GM12878 (cell line): Measurements from ENCODE around the gene CHMP4B. TPM values are rescaled to one million over a fixed set of nuclear protein-coding genes. Genes with fewer than 3 reads are reported as not detected.

Experiments used
- ATAC-seq: fragments of 200-7000 bp; cut with Tn5 transposase; 3 replicates; pipeline ENCODE4 v1.9.1; 2020; ENCODE audit warnings: mild to moderate bottlenecking, moderate library complexity
- BruUV-seq: library from RNA; stranded (reverse); fragments of 400-500 nt; replicated peaks from 2 replicates; lab custom pipeline; 2021; lab: Mats Ljungman, UMichigan
- CTCF ChIA-PET: fragments of 300-600 bp; sonication (Branson Sonifier 250); formaldehyde crosslinking; extraction: SDS; loops from one replicate; lab custom pipeline; 2021; ENCODE audit warnings: inconsistent platforms; lab: Yijun Ruan, JAX
- POLR2A ChIA-PET: fragments of 350-600 bp; formaldehyde crosslinking; extraction: SDS; loops from one replicate; lab custom pipeline; 2021; ENCODE audit warnings: inconsistent platforms; lab: Charles Lee
- RAD21 ChIA-PET: fragments of 300-600 bp; sonication (Branson Sonifier 250); formaldehyde crosslinking; loops from one replicate; lab custom pipeline; 2023; ENCODE audit warnings: antibody characterized with exemption; ENCODE audit not compliant: unreplicated experiment; lab: Charles Lee
- SMC1A ChIA-PET: fragments of 300-600 bp; sonication (Branson Sonifier 250); formaldehyde crosslinking; loops from one replicate; lab custom pipeline; 2023; ENCODE audit not compliant: unreplicated experiment, uncharacterized antibody; lab: Charles Lee
- DNase-seq: peaks from one replicate; pipeline ENCODE4 v3.0.0-alpha.2; 2011; ENCODE audit warnings: low read depth, low spot score
- FAIRE-seq: peaks from 3 replicates; lab custom pipeline; 2011; peaks lifted over from hg19 to GRCh38; lab: Jason Lieb, UNC
- H2AFZ ChIP-seq: 2 replicates; pipeline ENCODE4 v1.6.0; 2011; ENCODE audit warnings: low read depth, low read length, control low read depth; ENCODE audit not compliant: control insufficient read depth
- H3K27ac ChIP-seq: 2 replicates; pipeline ENCODE4 v1.5.1; 2011; ENCODE audit warnings: control low read depth; ENCODE audit not compliant: control insufficient read depth, insufficient read depth
- H3K27me3 ChIP-seq, 2 experiments: replicated peaks in 1 of 2; 2 replicates each; pipeline versions ENCODE4 v1.6.0 to v1.6.1; 2011; ENCODE audit warnings: low read length in 1 of 2; ENCODE audit not compliant: control insufficient read depth in 2 of 2, insufficient read depth in 2 of 2
- H3K36me3 ChIP-seq, 2 experiments: 2 replicates each; pipeline ENCODE4 v1.5.1; 2011; ENCODE audit warnings: low read length in 1 of 2; ENCODE audit not compliant: control insufficient read depth in 2 of 2, insufficient read depth in 2 of 2
- H3K4me1 ChIP-seq: 2 replicates; pipeline ENCODE4 v1.6.1; 2011; ENCODE audit warnings: mild to moderate bottlenecking, low read length, moderate library complexity, mixed read lengths; ENCODE audit not compliant: control insufficient read depth, insufficient read depth
- H3K4me2 ChIP-seq: 2 replicates; pipeline ENCODE4 v1.6.0; 2011; ENCODE audit warnings: control low read depth; ENCODE audit not compliant: control insufficient read depth, insufficient read depth
- H3K4me3 ChIP-seq: fragments of 200-600 bp; sonication (generic); 2 replicates; pipeline ENCODE4 v1.5.1; 2016
- H3K79me2 ChIP-seq: 2 replicates; pipeline ENCODE4 v1.6.0; 2011; ENCODE audit warnings: low read length; ENCODE audit not compliant: control insufficient read depth, insufficient read depth
- H3K9ac ChIP-seq: 2 replicates; pipeline ENCODE4 v1.8.0; 2011; ENCODE audit warnings: low read length, control low read depth, mixed read lengths; ENCODE audit not compliant: control insufficient read depth, insufficient read depth
- H3K9me3 ChIP-seq: replicated peaks from 3 replicates; pipeline ENCODE4 v1.5.1; 2011; ENCODE audit warnings: mild to moderate bottlenecking, low read length; ENCODE audit not compliant: control insufficient read depth, insufficient read depth
- H4K20me1 ChIP-seq: 2 replicates; pipeline ENCODE4 v1.6.0; 2011; ENCODE audit not compliant: control insufficient read depth, insufficient read depth
- CBX5 ChIP-seq: sonication (generic); IDR thresholded peaks from 2 replicates; pipeline ENCODE4 v1.6.1; 2016; ENCODE audit warnings: low read depth, moderate library complexity, mild to moderate bottlenecking, inconsistent platforms
- IKZF1 ChIP-seq: fragments of 450-650 bp; conservative IDR thresholded peaks from 2 replicates; pipeline ENCODE4 v1.6.1; 2017; ENCODE audit warnings: antibody characterized with exemption, mild to moderate bottlenecking
- IRF4 ChIP-seq: IDR thresholded peaks from 2 replicates; pipeline ENCODE4 v1.6.1; 2011; ENCODE audit warnings: low read depth, low read length
- JUND ChIP-seq: IDR thresholded peaks from 2 replicates; pipeline ENCODE4 v1.6.1; 2012; ENCODE audit warnings: low read depth, mild to moderate bottlenecking, low read length, improper control_type of control experiment, moderate library complexity
- MYB ChIP-seq: fragments of 150-350 bp; IDR thresholded peaks from 2 replicates; pipeline ENCODE4 v1.6.1; 2014; ENCODE audit warnings: mild to moderate bottlenecking, low read depth, low read length, borderline replicate concordance
- RELB ChIP-seq: fragments of 450-650 bp; IDR thresholded peaks from 2 replicates; pipeline ENCODE4 v1.6.1; 2017; ENCODE audit warnings: low read depth, mild to moderate bottlenecking, moderate library complexity
- SIX5 ChIP-seq: IDR thresholded peaks from 2 replicates; pipeline ENCODE4 v1.6.1; 2011; ENCODE audit warnings: mild to moderate bottlenecking, low read depth, low read length, moderate library complexity; ENCODE audit not compliant: severe bottlenecking
- ZNF274 ChIP-seq: IDR thresholded peaks from one replicate; pipeline ENCODE4 v1.8.0; 2011; ENCODE audit not compliant: insufficient read length, insufficient read depth
- WGBS: methylation state at CpG from one replicate; pipeline ENCODE4 v1.1.6; 2016; ENCODE audit warnings: low lambda C conversion rate; ENCODE audit not compliant: insufficient replicate concordance, insufficient coverage; ENCODE audit errors: missing lambda C conversion rate; 5-methylcytosine and 5-hydroxymethylcytosine counted together
- in situ Hi-C: fragments of 300-500 bp; cut with MboI; formaldehyde crosslinking; loops from 9 replicates; pipeline ENCODE4 v1.14.3; 2018; ENCODE audit warnings: mixed read lengths
- intact Hi-C: fragments of 100-400 bp; cut with micrococcal nuclease; formaldehyde crosslinking; loops from one replicate; pipeline ENCODE4 v1.14.2; 2022; ENCODE audit not compliant: unreplicated experiment
- polyA plus RNA-seq, 11 experiments: library from polyadenylated mRNA; depleted of rRNA in 4 of 11; unstranded in 6 of 11; stranded (reverse) in 5 of 11; fragments of >200 nt; fragmentation: Nextera tagmentation in 4 of 11; fragmentation: Illumina TruSeq in 1 of 11; extraction: Ambion mirVana in 4 of 11; extraction: Trizol in 1 of 11; gene quantifications; 1 replicate in 1 of 11; 2 replicates in 10 of 11; pipeline versions ENCODE4 v1.2.1 to v1.2.3, GENCODE V29; 2011 to 2016; ENCODE audit warnings: inconsistent platforms in 2 of 11, missing spikeins in 2 of 11, low read depth in 1 of 11
- total RNA-seq, 4 experiments: library from RNA; depleted of rRNA in 3 of 4; stranded (reverse); fragments of >200 nt in 3 of 4; fragmentation: Illumina TruSeq in 1 of 4; extraction: Trizol in 1 of 4; gene quantifications; 2 replicates each; pipeline versions ENCODE4 v1.2.1 to v1.2.3, GENCODE V29; 2013 to 2021

Gene CHMP4B
- total and polyA plus RNA-seq, 10 of the 15 experiments (the other 5 are each of a cell fraction or from before 2014, with no cell fraction given): 4.2 to 118 (median 49.6) TPM

- TF ChIP-seq RELB (no peak), SIX5 (no peak), CBX5 (no peak), ZNF274 (no peak), MYB (no peak)
Observed at GRCh38 chr20:33890557-33890956, 79.4 kb downstream of the CHMP4B start (continued).

- BruUV-seq: no TSS peak
- no peaks in the 10 kb centered on the region for H4K20me1 ChIP-seq
- in situ Hi-C loops: no loop called here
- WGBS: 50% methylated on average over 4 of the region's 4 CpGs
- H3K27me3 ChIP-seq: peaks cover 0 to 2% of the 10 kb centered on the region in 2 experiments; a peak in 2 of 4 replicates
- ChIA-PET POLR2A (no interaction called here), CTCF (interaction anchor here (1.6 kb wide), 1 partner anchor 20 kb away, joined by 3 read pairs; no protein-coding TSS in a partner anchor), SMC1A (no interaction called here), RAD21 (no interaction called here)
- intact Hi-C loops: no loop called here
- no peak overlapping the region for H3K4me3 ChIP-seq
- no peak overlapping the region for H3K27ac ChIP-seq
- DNase-seq (no peak), FAIRE-seq (no peak), ATAC-seq (no peak)
- no peak overlapping the region for H2AFZ ChIP-seq
- TF ChIP-seq JUND: no peak
- TF ChIP-seq IKZF1: no peak
- TF ChIP-seq IRF4: no peak
- no peaks in the 10 kb centered on the region for H3K36me3 ChIP-seq
- H3K4me2 ChIP-seq: no peak overlapping the region
- peaks cover 4% of the 10 kb centered on the region; the same call in 2 of the 3 replicates for H3K9me3 ChIP-seq
- H3K9ac ChIP-seq: no peak overlapping the region
- H3K4me1 ChIP-seq: no peaks in the 10 kb centered on the region
- no peaks in the 10 kb centered on the region for H3K79me2 ChIP-seq
Observed at GRCh38 chr20:33893314-33893713, 82.2 kb downstream of the CHMP4B start.
